NCI-H2171 treated with DMSO at 0.1 percent for 48 hours (cell line): Measurements from ENCODE around the gene SENP2.
"Not testable (repeated sequence)": the region's sequence is repeated elsewhere in the genome, so short reads cannot be mapped to it uniquely, and the experiment has no call there.

ENCODE experiments used
- DNase-seq: peaks from one replicate; lab custom pipeline; 2025; lab: John Stamatoyannopoulos, UW

The SENP2 gene

GRCh38 chr3:185585859-185586685 lies at the start of gene SENP2:
Gene SENP2 (plus strand): TSS chr3:185586295. CDS start chr3:185586414, 119 bp downstream.
- peak; percentile 100 for DNase-seq

DNA sequence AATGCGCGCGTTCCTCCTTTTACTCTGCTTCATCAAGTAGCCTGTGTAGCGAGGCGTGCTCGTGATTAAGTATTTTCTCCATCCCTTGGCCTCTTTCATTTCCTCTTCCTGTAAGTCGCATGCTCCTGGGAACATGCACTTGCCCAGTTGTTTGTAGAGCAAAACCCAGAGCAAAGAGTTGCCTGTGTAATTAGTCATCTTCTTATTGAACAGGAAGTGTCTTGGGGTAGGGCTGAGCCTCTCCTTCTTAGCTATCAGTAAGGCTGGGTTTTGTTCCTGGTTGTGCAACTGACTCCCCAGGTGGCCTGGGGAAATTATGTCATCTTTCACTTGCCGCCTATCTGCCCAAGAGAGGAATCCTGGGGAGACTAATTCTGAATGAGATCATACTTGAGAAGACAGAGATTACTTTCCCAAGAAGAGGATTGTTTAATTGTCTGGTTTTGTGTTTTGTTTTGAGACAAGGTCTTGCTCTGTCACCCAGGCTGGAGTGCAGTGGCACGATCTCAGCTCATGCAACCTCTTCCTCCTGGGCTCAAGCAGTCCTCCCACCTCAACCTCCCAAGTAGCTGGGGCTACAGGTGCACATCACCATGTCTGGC lies 48.6 kb upstream of the SENP2 start:
- DNase-seq: no peak

GRCh38 chr3:185539934-185540333 lies 46.2 kb upstream of the SENP2 start:
- DNase-seq: no peak

DNA sequence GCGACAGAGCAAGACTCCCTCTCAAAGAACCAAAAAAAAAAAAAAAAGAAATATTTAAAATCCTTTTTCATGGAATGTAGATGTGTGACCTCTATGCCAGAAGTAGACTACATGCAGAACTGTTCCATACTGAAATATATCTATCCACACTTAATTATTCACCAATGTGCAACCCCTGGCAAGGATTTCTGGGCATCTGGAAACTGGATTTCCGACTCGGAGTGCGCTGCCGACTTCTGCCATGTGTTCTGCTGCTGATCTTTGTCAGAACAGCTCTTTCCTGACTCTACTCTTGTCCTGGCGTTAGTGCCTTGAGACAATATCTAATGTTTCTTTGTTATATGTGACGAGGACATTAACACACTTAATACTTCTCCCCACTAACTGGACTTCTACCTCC lies 45.4 kb upstream of the SENP2 start:
- DNase-seq: no peak

DNA sequence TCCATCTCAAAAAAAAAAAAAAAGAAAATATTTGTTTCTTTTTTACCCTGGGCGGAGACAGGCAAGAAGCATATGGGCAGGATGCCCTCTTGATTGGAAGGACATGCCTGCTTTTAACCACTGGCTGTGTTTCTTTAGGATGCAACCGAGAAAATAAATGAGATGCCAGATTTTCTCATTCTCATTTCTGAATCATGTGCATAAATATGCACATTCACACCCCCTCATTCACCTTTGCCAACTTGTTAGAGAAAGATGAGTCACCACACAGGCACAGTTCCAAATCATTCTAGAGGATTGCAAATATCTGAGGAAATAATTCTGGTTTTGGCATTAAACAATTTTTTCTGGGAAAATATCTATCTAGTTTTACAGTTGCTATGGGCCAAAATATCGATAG lies 37.0 kb upstream of the SENP2 start:
- DNase-seq: no peak

DNA sequence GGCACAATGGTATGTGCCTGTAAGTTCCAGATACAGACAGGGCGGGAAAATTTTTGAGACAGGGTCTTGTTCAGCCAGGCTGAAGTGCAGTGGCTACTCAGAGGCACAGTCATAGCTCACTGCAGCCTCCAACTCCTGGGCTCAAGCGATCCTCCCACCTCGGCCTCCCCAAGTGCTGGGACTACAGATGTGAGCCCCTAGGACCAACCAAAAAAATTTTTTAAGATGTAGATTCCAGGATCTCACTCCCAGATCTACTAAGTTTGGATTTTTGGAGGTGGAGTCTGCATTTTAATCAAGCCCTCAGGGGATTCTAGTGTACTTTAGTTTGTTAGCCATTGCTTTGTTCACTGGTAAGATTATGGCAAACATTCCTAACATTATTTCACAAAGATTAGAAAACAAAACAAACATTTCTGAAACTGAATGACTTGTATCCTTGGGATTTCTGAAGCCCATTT lies 36.4 kb upstream of the SENP2 start:
- DNase-seq: no peak

- DNase-seq: peak; percentile 69
Observed at GRCh38 chr3:185552358-185552877, 33.7 kb upstream of the SENP2 start, which contains the start of gene LIPH. Gene LIPH (minus strand): TSS chr3:185552588. CDS start chr3:185552471, 117 bp downstream.

GRCh38 chr3:185555101-185555501 lies 31.0 kb upstream of the SENP2 start:
- DNase-seq: no peak

- DNase-seq: no peak
Observed at GRCh38 chr3:185555860-185556347, 30.2 kb upstream of the SENP2 start.

GRCh38 chr3:185556640-185557039 lies 29.5 kb upstream of the SENP2 start:
- DNase-seq: not testable (repeated sequence)

GRCh38 chr3:185558395-185558794 lies 27.7 kb upstream of the SENP2 start:
- no peak for DNase-seq

DNA sequence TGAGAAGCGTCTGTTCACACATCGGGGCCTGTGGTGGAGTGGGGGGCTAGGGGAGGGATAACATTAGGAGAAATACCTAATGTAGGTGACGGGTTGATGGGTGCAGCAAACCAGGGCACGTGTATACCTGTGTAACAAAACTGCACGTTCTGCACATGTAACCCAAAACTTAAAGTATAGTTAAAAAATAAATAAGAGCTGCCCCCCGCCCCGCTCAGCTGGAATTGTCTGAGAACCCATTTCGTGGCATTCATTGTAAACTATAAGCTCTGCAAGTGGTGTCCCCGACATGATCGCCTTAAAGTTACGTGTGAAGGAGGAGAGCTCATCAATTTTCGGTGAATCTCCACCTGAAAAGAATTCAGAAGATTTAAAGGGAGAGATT lies 26.4 kb upstream of the SENP2 start:
- DNase-seq: no peak

DNA sequence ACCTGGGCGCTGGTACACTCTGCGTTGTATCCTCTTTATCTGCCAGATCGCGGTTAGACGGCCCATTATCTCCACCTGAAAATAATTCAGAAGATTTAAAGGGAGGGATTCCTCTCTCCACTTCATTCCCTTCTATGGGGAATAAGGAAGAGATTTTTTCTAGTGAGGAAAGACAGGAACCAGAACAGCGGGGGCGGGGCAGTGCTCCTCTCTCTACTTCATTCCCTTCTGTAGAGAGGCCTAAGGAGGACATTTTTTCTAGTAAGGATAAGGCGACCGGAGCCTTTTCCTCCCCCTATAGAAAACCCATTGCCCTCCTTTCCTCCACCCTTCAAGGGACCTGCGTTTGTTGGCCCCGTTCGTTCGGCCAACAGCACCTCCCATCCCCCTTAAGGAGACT lies 25.4 kb upstream of the SENP2 start:
- no peak for DNase-seq

DNA sequence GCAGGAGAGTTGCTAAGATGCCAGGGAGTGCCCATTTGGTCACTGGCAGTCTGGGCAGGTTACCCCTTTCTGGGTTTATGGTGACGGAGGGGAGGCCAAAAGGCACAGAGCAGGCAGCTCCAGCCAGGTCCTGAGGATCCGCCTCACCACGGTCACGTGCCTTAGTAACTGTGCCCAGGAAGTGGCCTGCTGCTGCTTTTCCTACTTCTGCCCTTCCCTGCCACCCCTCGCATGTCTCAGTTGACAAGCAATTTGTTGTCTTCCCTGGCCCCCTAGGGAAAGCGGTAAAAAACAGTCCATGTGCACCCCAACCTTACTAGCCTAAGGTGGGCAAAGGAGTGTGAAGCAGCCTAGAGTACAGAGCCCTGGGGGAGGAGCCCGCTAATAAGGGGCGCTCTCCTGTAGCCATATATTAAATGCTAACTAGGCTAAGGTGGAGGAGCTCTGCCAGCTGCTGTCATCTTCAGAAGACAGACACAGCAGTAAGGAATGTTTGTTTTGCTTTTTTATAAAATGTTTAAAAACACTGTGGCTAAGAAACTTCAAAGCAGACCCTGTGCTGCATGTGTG lies 24.6 kb upstream of the SENP2 start:
- DNase-seq: no peak

DNA sequence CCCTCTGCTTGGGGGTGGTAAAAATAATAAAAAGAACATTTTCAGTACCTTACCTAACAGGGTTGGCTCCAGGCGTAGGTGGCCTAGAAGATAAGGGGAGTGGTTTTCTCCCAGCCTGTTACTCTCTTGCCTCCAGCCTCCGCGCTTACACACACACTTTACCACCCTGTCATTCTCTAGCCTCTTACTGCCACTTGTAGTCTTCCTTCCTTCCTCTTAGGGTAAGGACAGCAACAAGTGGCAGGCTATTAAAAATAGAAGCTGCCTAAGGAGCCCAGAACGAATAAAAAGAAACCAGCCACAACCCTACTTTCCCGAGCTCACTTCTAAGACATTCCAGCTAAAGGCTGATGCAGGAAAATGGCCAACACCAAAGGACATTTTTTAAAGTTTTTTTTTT lies 24.1 kb upstream of the SENP2 start:
- no peak for DNase-seq

- no peak for DNase-seq
Observed at GRCh38 chr3:185572183-185572582, 13.9 kb upstream of the SENP2 start.

GRCh38 chr3:185575108-185575869 lies 10.8 kb upstream of the SENP2 start:
- DNase-seq: peak; percentile 84

- no peak for DNase-seq
Observed at GRCh38 chr3:185582236-185582635, 3.9 kb upstream of the SENP2 start.

- DNase-seq: no peak
Observed at GRCh38 chr3:185582871-185583270, 3.2 kb upstream of the SENP2 start.

GRCh38 chr3:185583925-185584324 lies 2.2 kb upstream of the SENP2 start:
- no peak for DNase-seq

DNA sequence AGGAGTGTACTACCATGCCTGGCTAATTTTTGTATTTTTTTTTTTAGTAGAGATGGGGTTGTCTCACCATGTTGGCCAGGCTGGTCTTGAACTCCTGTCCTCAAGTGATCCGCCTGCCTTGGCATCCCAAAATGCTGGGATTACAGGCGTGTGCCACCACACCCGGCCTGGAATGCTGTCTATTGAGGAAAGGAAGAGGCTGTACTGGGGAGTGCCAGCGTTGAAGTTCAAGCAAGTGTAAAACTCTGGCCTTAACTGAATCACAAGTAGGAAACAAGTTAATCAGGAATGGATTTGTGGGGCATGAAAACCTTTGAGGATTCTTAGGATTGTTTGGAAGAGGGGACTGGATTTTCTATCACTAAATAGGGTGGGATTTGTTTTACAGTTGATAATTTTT lies 1.4 kb upstream of the SENP2 start:
- DNase-seq: no peak

DNA sequence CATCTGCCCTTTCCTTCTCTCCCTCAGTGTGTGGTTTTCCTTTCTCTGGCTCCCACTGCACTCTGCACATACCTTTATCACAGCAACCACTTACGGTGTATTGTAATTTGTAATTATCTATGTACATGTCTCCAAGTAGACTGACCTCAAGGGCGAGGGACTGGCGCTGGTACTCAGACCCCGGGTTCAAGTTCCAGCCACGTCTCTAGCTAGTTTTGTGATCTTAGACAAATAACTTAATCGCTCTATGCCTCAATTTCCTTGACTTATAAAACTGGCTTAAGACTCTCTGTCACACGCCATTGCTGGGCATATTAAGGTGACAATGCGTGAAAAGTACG lies 607 bp upstream of the SENP2 start:
- no peak for DNase-seq
